ENCODE measurements around the gene CUL4A. TPM values are rescaled to one million over a fixed set of nuclear protein-coding genes. Genes with fewer than 3 reads are reported as not detected.
A peak's percentile ranks its signal among the peaks of the same experiment; 100 is the strongest.

CUL4A gene
- total and polyA plus RNA-seq, 3 experiments from 2014 or later, result 67.4 to 87.3 (median 82.5) TPM

DNA sequence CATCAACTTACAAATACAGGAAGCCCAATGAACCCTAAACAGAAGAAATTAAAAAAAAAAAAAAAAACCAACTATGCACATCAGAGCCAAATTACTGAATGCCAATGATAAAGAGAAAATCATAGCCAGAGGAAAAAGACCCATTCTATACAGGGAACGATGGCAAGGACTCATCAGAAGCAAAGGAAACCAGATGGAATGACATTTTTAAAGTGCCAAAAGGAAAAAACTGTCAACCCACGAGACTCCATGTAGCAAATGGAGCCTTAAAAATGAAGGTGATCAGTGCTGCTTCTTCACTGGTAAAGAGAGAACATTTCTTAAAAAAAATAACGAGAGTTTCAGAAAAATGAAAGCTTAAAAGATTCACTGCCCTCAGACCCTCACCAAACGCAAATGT is 19.2 kb upstream of the CUL4A start:
- no peak overlapping the region for H3K27ac Mint-ChIP-seq
- ChIA-PET CTCF (interaction anchor here (1.0 kb wide), 1 partner anchor 10 kb away, joined by 4 read pairs; no protein-coding TSS in a partner anchor), POLR2A (interaction anchor here (1.1 kb wide), 1 partner anchor 19 kb away, joined by 3 read pairs; the partner anchor contains the start of gene CUL4A)
- peaks cover 0 to 2% of the 10 kb centered on the region in 2 donors for H3K27me3 Mint-ChIP-seq
- no peak for DNase-seq
- Histone ChIP-seq H3K4me3 (ENCODE audit: low read length) (no peak overlapping the region), H3K36me3 (ENCODE audit: insufficient read depth, low read length) (peaks cover 18% of the 10 kb centered on the region), H3K4me1 (ENCODE audit: insufficient read depth, low read length) (peaks cover 17% of the 10 kb centered on the region), H3K9me3 (ENCODE audit: low read length) (no peaks in the 10 kb centered on the region), H3K27ac (ENCODE audit: low read depth, low read length) (no peak overlapping the region), H3K27me3 (ENCODE audit: insufficient read depth, low read length, poor library complexity, severe bottlenecking) (no peaks in the 10 kb centered on the region)
- H3K36me3 Mint-ChIP-seq, result peaks cover 3 to 73% (median 22%) of the 10 kb centered on the region in 3 donors
- H3K4me3 Mint-ChIP-seq, result no peak overlapping the region
- H3K9me3 Mint-ChIP-seq, result no peaks in the 10 kb centered on the region
- H3K4me1 Mint-ChIP-seq, result peaks cover 29 to 43% (median 29%) of the 10 kb centered on the region in 3 donors

DNA sequence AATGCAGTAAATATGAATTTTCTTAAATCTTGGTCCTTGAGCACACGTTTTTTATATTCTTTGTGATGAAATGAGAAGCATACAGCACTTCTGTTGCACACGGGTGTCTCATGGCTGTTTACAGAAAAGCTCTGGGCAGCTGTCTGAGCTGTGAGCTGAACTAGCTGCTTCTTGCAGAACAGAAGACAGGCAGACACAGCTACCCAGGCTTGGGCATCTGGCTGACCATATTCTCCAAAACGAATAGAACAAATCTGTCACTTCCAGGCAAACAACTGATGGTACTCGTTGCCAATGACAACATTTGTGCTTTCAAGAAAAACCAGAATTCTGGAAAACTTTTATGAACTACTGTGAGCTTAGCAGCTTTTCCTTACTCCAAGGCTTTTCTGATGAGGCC is 17.1 kb upstream of the CUL4A start:
- no peaks in the 10 kb centered on the region for H3K9me3 ChIP-seq (ENCODE audit: low read length)
- H3K27ac ChIP-seq (ENCODE audit: low read depth, low read length), result no peak overlapping the region
- H3K4me3 Mint-ChIP-seq, result no peak overlapping the region
- CTCF ChIA-PET, result no interaction called here
- H3K36me3 ChIP-seq (ENCODE audit: insufficient read depth, low read length), result peaks cover 22% of the 10 kb centered on the region
- no peak for DNase-seq
- no peaks in the 10 kb centered on the region for H3K4me1 ChIP-seq (ENCODE audit: insufficient read depth, low read length)
- no peak overlapping the region for H3K27ac Mint-ChIP-seq
- no peaks in the 10 kb centered on the region for H3K9me3 Mint-ChIP-seq
- no peaks in the 10 kb centered on the region for H3K27me3 ChIP-seq (ENCODE audit: insufficient read depth, low read length, poor library complexity, severe bottlenecking)
- H3K4me3 ChIP-seq (ENCODE audit: low read length), result no peak overlapping the region
- peaks cover 3 to 89% (median 32%) of the 10 kb centered on the region in 3 donors for H3K36me3 Mint-ChIP-seq
- H3K27me3 Mint-ChIP-seq, result peaks cover 0 to 1% of the 10 kb centered on the region in 2 donors
- peaks cover 8 to 22% (median 11%) of the 10 kb centered on the region in 3 donors for H3K4me1 Mint-ChIP-seq
- POLR2A ChIA-PET, result no interaction called here

DNA sequence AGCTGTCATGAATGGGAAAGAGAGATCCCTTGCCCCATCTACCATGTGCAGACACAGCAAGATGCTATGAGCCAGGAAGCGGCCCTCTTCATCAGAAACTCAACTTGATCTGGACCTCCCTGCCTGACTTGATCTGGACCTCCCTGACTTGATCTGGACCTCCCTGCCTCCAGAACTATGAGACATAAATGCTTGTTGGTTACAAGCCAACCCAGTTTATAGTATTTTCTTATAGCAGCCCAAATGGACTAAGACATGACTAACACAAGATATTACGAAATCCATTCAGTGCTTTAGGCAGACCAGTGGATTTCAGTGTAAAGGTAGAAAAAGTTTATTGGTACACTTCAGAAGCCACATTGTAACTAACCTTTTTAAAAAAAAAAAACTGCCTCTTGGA is 16.5 kb upstream of the CUL4A start:
- Mint-ChIP-seq H3K9me3 (no peaks in the 10 kb centered on the region), H3K27ac (peak overlapping the region in 1 of 8 donors; percentile 32), H3K36me3 (peaks cover 3 to 91% (median 33%) of the 10 kb centered on the region in 3 donors), H3K27me3 (no peaks in the 10 kb centered on the region), H3K4me3 (no peak overlapping the region), H3K4me1 (peaks cover 2 to 16% (median 7%) of the 10 kb centered on the region in 3 donors)
- H3K4me3 ChIP-seq (ENCODE audit: low read length), result no peak overlapping the region
- no peak overlapping the region for H3K27ac ChIP-seq (ENCODE audit: low read depth, low read length)
- no peaks in the 10 kb centered on the region for H3K27me3 ChIP-seq (ENCODE audit: insufficient read depth, low read length, poor library complexity, severe bottlenecking)
- no peaks in the 10 kb centered on the region for H3K9me3 ChIP-seq (ENCODE audit: low read length)
- H3K36me3 ChIP-seq (ENCODE audit: insufficient read depth, low read length), result peaks cover 28% of the 10 kb centered on the region
- DNase-seq, result no peak
- H3K4me1 ChIP-seq (ENCODE audit: insufficient read depth, low read length), result no peaks in the 10 kb centered on the region
- CTCF ChIA-PET, result no interaction called here
- POLR2A ChIA-PET, result no interaction called here

DNA sequence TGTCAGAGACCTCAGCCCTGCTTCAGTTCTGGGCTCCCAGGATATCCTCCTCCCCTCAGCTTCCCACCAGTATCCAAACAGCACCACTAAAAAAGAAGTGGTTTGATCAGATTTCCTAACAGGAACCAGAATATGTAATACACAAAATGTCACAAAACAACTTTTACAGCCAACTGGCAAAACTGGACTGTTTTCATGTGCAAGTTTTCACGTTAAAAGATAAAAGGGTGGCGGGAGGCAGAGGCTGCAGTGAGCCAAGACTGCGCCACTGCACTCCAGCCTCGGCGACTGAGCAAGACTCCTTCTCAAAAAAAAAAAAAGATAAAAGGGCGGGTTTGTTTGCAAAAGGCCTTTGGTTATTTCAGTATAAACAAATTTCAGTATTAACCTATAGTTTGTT is 14.1 kb upstream of the CUL4A start:
- H3K27ac ChIP-seq (ENCODE audit: low read depth, low read length), result no peak overlapping the region
- ChIA-PET CTCF (no interaction called here), POLR2A (no interaction called here)
- H3K4me3 ChIP-seq (ENCODE audit: low read length), result no peak overlapping the region
- Mint-ChIP-seq H3K27ac (no peak overlapping the region), H3K4me3 (no peak overlapping the region), H3K27me3 (no peaks in the 10 kb centered on the region), H3K36me3 (peaks cover 0 to 93% (median 18%) of the 10 kb centered on the region in 3 donors), H3K9me3 (no peaks in the 10 kb centered on the region), H3K4me1 (peaks cover 2 to 9% (median 5%) of the 10 kb centered on the region in 3 donors)
- peaks cover 46% of the 10 kb centered on the region for H3K36me3 ChIP-seq (ENCODE audit: insufficient read depth, low read length)
- H3K4me1 ChIP-seq (ENCODE audit: insufficient read depth, low read length), result no peaks in the 10 kb centered on the region
- no peaks in the 10 kb centered on the region for H3K27me3 ChIP-seq (ENCODE audit: insufficient read depth, low read length, poor library complexity, severe bottlenecking)
- no peaks in the 10 kb centered on the region for H3K9me3 ChIP-seq (ENCODE audit: low read length)
- DNase-seq, result no peak

DNA sequence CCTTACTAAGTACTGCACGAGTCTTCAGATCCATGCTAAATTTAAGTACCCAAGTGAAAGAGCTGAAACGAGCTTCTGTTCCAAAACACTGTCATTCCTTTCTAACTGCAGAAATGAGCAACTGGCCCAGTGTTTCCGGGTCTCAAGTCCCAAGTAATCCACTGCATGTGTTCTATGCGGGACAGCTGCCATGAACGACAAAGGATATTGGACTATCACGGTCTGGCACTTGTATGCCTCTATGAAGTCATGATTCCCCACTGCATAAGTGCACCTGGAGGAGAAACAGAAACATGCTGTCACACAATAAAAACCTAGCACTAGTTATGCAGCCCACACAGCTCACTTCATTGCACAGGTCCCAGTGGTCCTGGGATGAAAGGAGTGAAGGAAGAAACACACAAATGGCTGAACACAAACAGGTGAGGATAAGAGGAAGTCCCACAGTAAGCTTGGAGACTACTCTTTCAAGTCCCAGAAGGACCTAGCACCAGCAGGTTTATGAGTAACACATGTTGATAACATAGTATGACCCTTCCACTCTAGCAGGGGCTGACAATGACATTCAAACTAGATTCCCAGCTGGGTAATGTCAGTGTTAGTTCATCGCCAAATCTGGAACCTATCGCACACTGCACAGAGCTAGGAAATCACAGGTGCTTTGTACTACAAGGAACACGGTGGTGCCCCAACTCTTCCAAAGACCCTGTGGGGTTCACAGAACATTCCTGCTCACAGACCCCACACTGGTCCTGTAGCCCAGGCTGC is 12.3 kb upstream of the CUL4A start:
- DNase-seq, result no peak
- H3K36me3 Mint-ChIP-seq, result peaks cover 0 to 82% (median 18%) of the 10 kb centered on the region in 3 donors
- peaks cover 41% of the 10 kb centered on the region for H3K36me3 ChIP-seq (ENCODE audit: insufficient read depth, low read length)
- H3K4me3 Mint-ChIP-seq, result no peak overlapping the region
- H3K9me3 ChIP-seq (ENCODE audit: low read length), result no peaks in the 10 kb centered on the region
- no peaks in the 10 kb centered on the region for H3K4me1 ChIP-seq (ENCODE audit: insufficient read depth, low read length)
- CTCF ChIA-PET, result interaction anchor here (1.0 to 1.1 kb wide), 2 partner anchors 10 to 13 kb away, joined by 3 read pairs; partner anchors contain the start of gene CUL4A
- H3K27me3 Mint-ChIP-seq, result no peaks in the 10 kb centered on the region
- H3K4me1 Mint-ChIP-seq, result peaks cover 7 to 17% (median 13%) of the 10 kb centered on the region in 3 donors
- H3K9me3 Mint-ChIP-seq, result no peaks in the 10 kb centered on the region
- H3K27ac ChIP-seq (ENCODE audit: low read depth, low read length), result no peak overlapping the region
- H3K4me3 ChIP-seq (ENCODE audit: low read length), result no peak overlapping the region
- H3K27ac Mint-ChIP-seq, result peak overlapping the region in 2 of 8 donors; percentile 5 to 54
- H3K27me3 ChIP-seq (ENCODE audit: insufficient read depth, low read length, poor library complexity, severe bottlenecking), result no peaks in the 10 kb centered on the region
- POLR2A ChIA-PET, result no interaction called here

DNA sequence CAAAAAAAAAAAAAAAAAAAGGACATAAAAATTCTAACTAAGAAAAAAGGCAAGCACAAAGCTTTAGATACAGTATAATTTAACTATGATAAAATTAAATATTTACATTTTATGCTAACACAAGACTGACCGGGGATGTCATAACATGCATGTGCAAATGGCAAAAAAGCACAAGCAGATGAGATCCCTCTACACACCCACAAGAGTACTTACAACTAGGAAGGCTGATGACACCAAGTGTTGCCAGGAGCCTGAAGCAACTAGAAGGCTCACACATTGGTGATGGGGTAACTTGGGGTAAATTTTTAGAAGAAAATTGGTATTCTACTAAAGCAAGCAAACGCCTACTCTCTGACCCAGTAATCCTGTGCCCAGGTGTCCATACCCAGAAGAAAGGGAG is 7.6 kb upstream of the CUL4A start:
- peaks cover 27% of the 10 kb centered on the region for H3K36me3 ChIP-seq (ENCODE audit: insufficient read depth, low read length)
- H3K4me3 Mint-ChIP-seq, result no peak overlapping the region
- ChIA-PET CTCF (no interaction called here), POLR2A (interaction anchor here (0.5 kb wide), 1 partner anchor 317 kb away, joined by 4 read pairs; no protein-coding TSS in a partner anchor)
- no peak for DNase-seq
- no peaks in the 10 kb centered on the region for H3K27me3 ChIP-seq (ENCODE audit: insufficient read depth, low read length, poor library complexity, severe bottlenecking)
- H3K9me3 ChIP-seq (ENCODE audit: low read length), result no peaks in the 10 kb centered on the region
- no peak overlapping the region for H3K27ac ChIP-seq (ENCODE audit: low read depth, low read length)
- no peaks in the 10 kb centered on the region for H3K27me3 Mint-ChIP-seq
- H3K4me3 ChIP-seq (ENCODE audit: low read length), result no peak overlapping the region
- H3K4me1 ChIP-seq (ENCODE audit: insufficient read depth, low read length), result peaks cover 43% of the 10 kb centered on the region
- H3K36me3 Mint-ChIP-seq, result peaks cover 0 to 71% (median 10%) of the 10 kb centered on the region in 3 donors
- H3K27ac Mint-ChIP-seq, result peak overlapping the region in 3 of 8 donors; percentile 2 to 85 (median 17)
- peaks cover 46 to 63% (median 56%) of the 10 kb centered on the region in 3 donors for H3K4me1 Mint-ChIP-seq
- no peaks in the 10 kb centered on the region for H3K9me3 Mint-ChIP-seq

DNA sequence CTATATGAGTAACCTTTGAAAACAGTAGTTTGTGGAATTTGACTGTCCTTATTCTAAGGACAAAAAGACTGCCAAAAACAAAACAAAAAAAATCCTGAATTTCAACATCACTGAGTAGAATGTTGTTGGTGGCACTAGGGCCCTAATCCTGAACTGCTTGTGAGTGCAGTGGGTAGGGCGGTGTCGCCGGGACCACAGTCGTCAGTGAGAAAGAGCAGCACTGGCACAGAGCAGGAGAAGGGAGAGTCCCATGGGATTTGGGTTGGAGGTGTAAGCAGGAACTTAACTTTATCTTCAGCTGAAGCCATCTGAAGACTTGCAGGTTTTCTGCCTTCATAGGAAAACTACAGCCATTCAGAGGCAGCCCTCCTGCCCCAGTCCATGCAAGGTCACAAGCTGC is 6.5 kb upstream of the CUL4A start:
- ChIA-PET CTCF (no interaction called here), POLR2A (no interaction called here)
- Histone ChIP-seq H3K4me1 (ENCODE audit: insufficient read depth, low read length) (peaks cover 54% of the 10 kb centered on the region), H3K36me3 (ENCODE audit: insufficient read depth, low read length) (peaks cover 17% of the 10 kb centered on the region), H3K27ac (ENCODE audit: low read depth, low read length) (no peak overlapping the region), H3K9me3 (ENCODE audit: low read length) (no peaks in the 10 kb centered on the region), H3K27me3 (ENCODE audit: insufficient read depth, low read length, poor library complexity, severe bottlenecking) (no peaks in the 10 kb centered on the region), H3K4me3 (ENCODE audit: low read length) (no peak overlapping the region)
- H3K4me3 Mint-ChIP-seq, result peak overlapping the region in 3 of 7 donors; percentile 34 to 49 (median 42)
- no peaks in the 10 kb centered on the region for H3K27me3 Mint-ChIP-seq
- peak overlapping the region in 6 of 8 donors; percentile 24 to 84 (median 58) for H3K27ac Mint-ChIP-seq
- DNase-seq, result no peak
- H3K4me1 Mint-ChIP-seq, result peaks cover 56 to 74% (median 67%) of the 10 kb centered on the region in 3 donors
- H3K9me3 Mint-ChIP-seq, result no peaks in the 10 kb centered on the region
- peaks cover 0 to 69% (median 5%) of the 10 kb centered on the region in 3 donors for H3K36me3 Mint-ChIP-seq

Data from CD8-positive, alpha-beta memory T cell (primary cell).